Stimulated activated naive B cell treated with anti-CD40 and anti-IgM and Interleukin-4, amounts not matched to agents 10 μg/mL and 1 μg/mL and 100 μg/mL, for 72 hours (primary cell): ENCODE results near the gene PKD1L1.
A peak's percentile ranks its signal among the peaks of the same experiment; 100 is the strongest.
"Not testable (repeated sequence)": the region's sequence is repeated elsewhere in the genome, so short reads cannot be mapped to it uniquely, and the experiment has no call there.

ENCODE experiments used
- ATAC-seq, 2 donors: fragments of 150-1000 bp; cut with Tn5 transposase; replicated peaks; 2 replicates each; pipeline ENCODE4 v1.10.0; 2021; ENCODE audit warnings: moderate library complexity in 1 of 2
- DNase-seq: peaks from one replicate; pipeline ENCODE4 v3.0.0; 2021
- H3K27ac Mint-ChIP-seq: one replicate; pipeline ENCODE4 v1.8.0; 2022; ENCODE audit warnings: mild to moderate bottlenecking, mixed read lengths
- H3K27me3 Mint-ChIP-seq, 2 donors: one replicate each; pipeline ENCODE4 v1.8.0; 2022; ENCODE audit warnings: mixed read lengths in 2 of 2
- H3K36me3 Mint-ChIP-seq, 2 donors: one replicate each; pipeline ENCODE4 v1.8.0; 2022; ENCODE audit warnings: mixed read lengths in 2 of 2, mild to moderate bottlenecking in 1 of 2
- H3K4me1 Mint-ChIP-seq, 2 donors: one replicate each; pipeline ENCODE4 v1.8.0; 2022; ENCODE audit warnings: mixed read lengths in 2 of 2, mild to moderate bottlenecking in 1 of 2
- H3K4me3 Mint-ChIP-seq, 2 donors: one replicate each; pipeline ENCODE4 v1.8.0; 2022; ENCODE audit warnings: mild to moderate bottlenecking in 2 of 2, mixed read lengths in 2 of 2, moderate library complexity in 1 of 2
- H3K9me3 Mint-ChIP-seq, 2 donors: one replicate each; pipeline ENCODE4 v1.8.0; 2022; ENCODE audit warnings: mixed read lengths in 2 of 2, mild to moderate bottlenecking in 1 of 2

The PKD1L1 gene

GRCh38 chr7:47937711-47938573, 10.3 kb downstream of the PKD1L1 start:
- Mint-ChIP-seq H3K4me3 (peak overlapping the region; percentile 61 to 64), H3K27ac (peak overlapping the region; percentile 93), H3K4me1 (peaks cover 34 to 42% of the 10 kb centered on the region in 2 donors), H3K36me3 (no peaks in the 10 kb centered on the region), H3K27me3 (peaks cover 10 to 28% of the 10 kb centered on the region in 2 donors), H3K9me3 (no peaks in the 10 kb centered on the region)
- peak; percentile 73 to 75 for ATAC-seq
- DNase-seq: peak; percentile 77

- peak; percentile 90 for DNase-seq
- ATAC-seq: peak; percentile 92 to 94
Observed at GRCh38 chr7:47937065-47937687, 11.1 kb downstream of the PKD1L1 start.

GRCh38 chr7:47936323-47936722, 11.9 kb downstream of the PKD1L1 start:
- ATAC-seq (no peak), DNase-seq (no peak)
- Mint-ChIP-seq H3K4me1 (peaks cover 39 to 43% of the 10 kb centered on the region in 2 donors), H3K9me3 (no peaks in the 10 kb centered on the region), H3K27me3 (peaks cover 10 to 32% of the 10 kb centered on the region in 2 donors), H3K36me3 (no peaks in the 10 kb centered on the region), H3K27ac (no peak overlapping the region), H3K4me3 (no peak overlapping the region)

More at GRCh38 chr7:47937065-47937687, 11.1 kb downstream of the PKD1L1 start:
- Mint-ChIP-seq H3K27me3 (peaks cover 10 to 32% of the 10 kb centered on the region in 2 donors), H3K4me1 (peaks cover 34 to 42% of the 10 kb centered on the region in 2 donors), H3K9me3 (no peaks in the 10 kb centered on the region), H3K36me3 (no peaks in the 10 kb centered on the region), H3K27ac (peak overlapping the region; percentile 93), H3K4me3 (peak overlapping the region; percentile 61 to 64)

DNA sequence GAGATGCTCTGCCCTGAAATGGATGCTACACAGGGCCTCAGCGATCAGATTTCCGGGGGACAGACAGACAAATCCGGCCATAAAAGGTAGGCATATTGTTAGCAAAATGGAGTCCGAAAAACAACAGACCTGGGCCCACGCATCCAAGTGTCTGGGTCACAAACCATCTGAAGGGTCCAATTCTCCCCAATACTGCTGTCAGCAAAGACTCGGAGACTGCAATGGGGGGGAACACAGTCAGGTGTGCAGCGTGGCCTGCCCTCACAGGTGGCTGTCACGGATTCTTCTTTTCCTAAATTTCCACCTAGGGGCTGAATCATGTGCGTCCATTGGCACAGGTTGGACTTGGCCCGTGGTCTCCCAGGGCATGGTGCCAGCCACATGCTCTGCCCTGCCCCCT, 12.9 kb downstream of the PKD1L1 start:
- Mint-ChIP-seq H3K36me3 (no peaks in the 10 kb centered on the region), H3K4me1 (peaks cover 41 to 50% of the 10 kb centered on the region in 2 donors), H3K27me3 (peaks cover 14 to 34% of the 10 kb centered on the region in 2 donors), H3K9me3 (no peaks in the 10 kb centered on the region), H3K4me3 (no peak overlapping the region), H3K27ac (no peak overlapping the region)
- ATAC-seq: no peak
- no peak for DNase-seq

- Mint-ChIP-seq H3K4me1 (peaks cover 42 to 52% of the 10 kb centered on the region in 2 donors), H3K27me3 (peaks cover 14 to 29% of the 10 kb centered on the region in 2 donors), H3K27ac (no peak overlapping the region), H3K4me3 (no peak overlapping the region), H3K9me3 (no peaks in the 10 kb centered on the region), H3K36me3 (no peaks in the 10 kb centered on the region)
- ATAC-seq: no peak
- DNase-seq: no peak
Observed at GRCh38 chr7:47934831-47935230, 13.4 kb downstream of the PKD1L1 start.

DNA sequence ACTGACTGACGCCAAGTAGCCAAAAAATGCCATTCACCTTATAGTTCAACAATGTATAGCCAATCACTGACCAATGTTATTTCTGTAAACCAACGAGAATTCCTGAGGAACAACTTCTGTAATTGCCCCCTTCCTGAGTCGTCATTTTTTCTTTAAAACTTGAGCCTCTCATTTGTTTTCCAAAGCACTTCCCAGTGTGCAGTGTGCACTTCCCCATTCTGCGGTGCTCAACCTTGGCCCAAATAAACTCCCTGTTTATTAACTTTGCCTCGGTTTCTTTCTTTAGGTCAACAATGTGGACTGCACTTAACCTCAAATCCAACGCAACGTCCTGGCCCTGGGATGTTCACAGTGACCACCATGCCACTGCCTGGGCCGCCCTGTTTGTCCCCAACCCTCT, 15.1 kb downstream of the PKD1L1 start:
- H3K4me1 Mint-ChIP-seq: peaks cover 42 to 52% of the 10 kb centered on the region in 2 donors
- ATAC-seq (no peak), DNase-seq (no peak)

DNA sequence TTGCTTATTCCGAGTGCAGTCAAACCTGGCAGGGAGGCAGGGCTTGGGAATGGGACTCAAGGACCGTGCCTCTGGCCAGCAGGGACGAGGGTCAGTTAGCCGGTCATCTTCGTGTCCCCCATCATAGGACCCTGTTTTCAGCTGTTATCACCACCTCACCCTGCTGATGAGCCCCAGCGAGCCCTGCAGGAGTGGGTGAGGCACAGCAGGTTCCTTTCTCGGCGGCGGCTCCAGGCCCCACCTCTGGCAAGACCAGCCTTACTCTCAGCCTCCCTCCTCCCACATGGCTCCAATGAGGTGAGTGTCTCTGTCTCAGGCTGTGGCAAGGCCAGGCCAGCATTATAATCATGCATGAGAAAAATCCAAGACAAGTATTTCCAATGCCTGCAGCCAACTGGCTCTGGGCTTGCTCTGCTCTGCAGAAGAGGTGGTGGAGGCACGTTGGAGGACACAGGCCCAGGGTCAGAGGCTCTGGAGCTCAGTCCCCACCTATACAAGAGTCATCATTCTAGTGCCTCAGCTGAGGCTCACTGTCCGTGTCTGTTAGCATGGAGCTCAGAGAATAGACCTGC, 15.7 kb downstream of the PKD1L1 start:
- no peak for DNase-seq
- Mint-ChIP-seq H3K4me1 (peaks cover 38 to 52% of the 10 kb centered on the region in 2 donors), H3K27ac (no peak overlapping the region), H3K27me3 (peaks cover 14 to 27% of the 10 kb centered on the region in 2 donors), H3K9me3 (no peaks in the 10 kb centered on the region), H3K4me3 (no peak overlapping the region), H3K36me3 (peaks cover 0 to 4% of the 10 kb centered on the region in 2 donors)
- ATAC-seq: no peak

More for the DNA sequence above, 15.1 kb downstream of the PKD1L1 start:
- peaks cover 0 to 4% of the 10 kb centered on the region in 2 donors for H3K36me3 Mint-ChIP-seq
- H3K9me3 Mint-ChIP-seq: no peaks in the 10 kb centered on the region
- no peak overlapping the region for H3K4me3 Mint-ChIP-seq
- H3K27me3 Mint-ChIP-seq: peaks cover 14 to 27% of the 10 kb centered on the region in 2 donors
- peak overlapping the region; percentile 57 for H3K27ac Mint-ChIP-seq

GRCh38 chr7:47932016-47932415, 16.2 kb downstream of the PKD1L1 start:
- no peak for DNase-seq
- H3K36me3 Mint-ChIP-seq: peaks cover 0 to 4% of the 10 kb centered on the region in 2 donors
- no peak overlapping the region for H3K27ac Mint-ChIP-seq
- H3K4me1 Mint-ChIP-seq: peaks cover 33 to 47% of the 10 kb centered on the region in 2 donors
- peaks cover 14 to 27% of the 10 kb centered on the region in 2 donors for H3K27me3 Mint-ChIP-seq
- no peak overlapping the region for H3K4me3 Mint-ChIP-seq
- H3K9me3 Mint-ChIP-seq: no peaks in the 10 kb centered on the region
- ATAC-seq: no peak

DNA sequence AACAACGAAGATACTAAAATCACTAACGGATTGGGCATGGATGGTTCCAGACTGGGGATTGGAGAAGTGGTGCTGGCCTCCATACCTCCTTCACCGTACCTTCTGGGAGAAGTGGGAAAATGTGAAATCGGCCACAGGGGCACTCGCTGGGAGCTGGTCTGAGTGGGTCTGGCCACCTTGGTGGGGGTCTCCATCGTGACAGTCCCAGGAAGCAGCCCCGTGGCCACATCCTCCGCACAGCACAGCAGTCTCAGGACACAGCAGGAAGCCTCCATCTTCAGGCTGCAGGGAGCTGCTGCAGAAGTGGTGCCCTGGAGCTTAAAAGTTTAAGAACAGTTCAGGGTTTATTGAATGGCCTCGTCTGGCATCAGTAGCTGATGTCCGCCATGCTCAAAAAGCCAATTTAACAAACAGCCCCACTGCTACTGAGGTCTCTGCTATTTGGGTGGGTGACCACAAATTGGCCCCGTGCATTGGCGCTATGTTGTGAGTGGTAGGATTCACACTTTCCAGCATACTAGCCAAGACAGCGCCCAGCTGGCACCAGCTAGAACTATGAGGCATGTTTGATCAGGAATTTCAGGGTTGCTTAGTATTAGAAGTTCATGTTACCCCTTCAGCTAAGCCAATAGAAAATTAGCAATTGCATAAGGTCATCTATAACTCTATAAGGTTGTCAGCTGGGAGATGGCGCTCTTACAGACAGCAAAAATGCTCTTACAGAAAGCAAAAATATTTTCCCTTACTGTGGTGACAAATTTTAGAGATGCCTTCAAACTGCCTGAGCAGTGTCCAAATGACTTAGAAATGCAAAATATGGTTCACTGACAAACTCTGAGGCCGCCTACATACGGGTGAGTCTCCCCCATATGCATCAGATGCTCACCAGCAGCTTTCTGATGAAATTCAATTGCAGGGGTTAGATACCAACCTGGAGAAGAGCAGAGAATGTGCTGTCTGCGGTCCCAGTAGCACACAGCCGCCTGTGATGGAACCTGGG, 17.0 kb downstream of the PKD1L1 start:
- peaks cover 4 to 5% of the 10 kb centered on the region in 2 donors for H3K36me3 Mint-ChIP-seq
- peaks cover 2 to 4% of the 10 kb centered on the region in 2 donors for H3K9me3 Mint-ChIP-seq
- peaks cover 16 to 24% of the 10 kb centered on the region in 2 donors for H3K27me3 Mint-ChIP-seq
- no peak for DNase-seq
- H3K4me3 Mint-ChIP-seq: no peak overlapping the region
- H3K27ac Mint-ChIP-seq: no peak overlapping the region
- ATAC-seq: no peak
- peaks cover 29 to 45% of the 10 kb centered on the region in 2 donors for H3K4me1 Mint-ChIP-seq

DNA sequence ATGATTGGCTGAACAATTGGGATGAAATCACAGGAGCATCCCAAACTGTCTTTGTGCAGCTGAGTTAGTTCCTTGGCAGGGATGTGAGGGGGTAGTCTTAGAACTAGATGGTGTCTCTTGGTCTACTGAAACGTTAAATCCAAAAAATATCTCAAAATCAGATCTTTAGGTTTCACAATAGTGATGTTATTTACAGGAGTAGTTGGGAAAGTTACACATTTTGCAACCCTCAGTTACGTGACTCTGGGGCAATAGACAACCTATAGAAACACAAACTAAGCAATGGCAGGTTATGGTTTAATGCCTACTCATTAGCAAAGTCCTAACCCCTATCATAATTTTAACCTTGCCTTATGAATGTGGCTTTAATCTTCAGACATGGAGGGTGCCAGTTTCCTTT, 24.0 kb downstream of the PKD1L1 start:
- peaks cover 6 to 28% of the 10 kb centered on the region in 2 donors for H3K36me3 Mint-ChIP-seq
- H3K4me3 Mint-ChIP-seq: no peak overlapping the region
- H3K27me3 Mint-ChIP-seq: peaks cover 2 to 7% of the 10 kb centered on the region in 2 donors
- DNase-seq (no peak), ATAC-seq (no peak)
- peaks cover 11 to 14% of the 10 kb centered on the region in 2 donors for H3K9me3 Mint-ChIP-seq
- peaks cover 13 to 25% of the 10 kb centered on the region in 2 donors for H3K4me1 Mint-ChIP-seq
- no peak overlapping the region for H3K27ac Mint-ChIP-seq

- H3K36me3 Mint-ChIP-seq: peaks cover 5 to 28% of the 10 kb centered on the region in 2 donors
- H3K27me3 Mint-ChIP-seq: peaks cover 7 to 10% of the 10 kb centered on the region in 2 donors
- H3K4me1 Mint-ChIP-seq: peaks cover 5 to 21% of the 10 kb centered on the region in 2 donors
- not testable (repeated sequence) for ATAC-seq, DNase-seq, H3K27ac Mint-ChIP-seq, H3K4me3 Mint-ChIP-seq
- H3K9me3 Mint-ChIP-seq: peaks cover 11 to 14% of the 10 kb centered on the region in 2 donors
Observed at GRCh38 chr7:47923081-47923875, 25.0 kb downstream of the PKD1L1 start.

DNA sequence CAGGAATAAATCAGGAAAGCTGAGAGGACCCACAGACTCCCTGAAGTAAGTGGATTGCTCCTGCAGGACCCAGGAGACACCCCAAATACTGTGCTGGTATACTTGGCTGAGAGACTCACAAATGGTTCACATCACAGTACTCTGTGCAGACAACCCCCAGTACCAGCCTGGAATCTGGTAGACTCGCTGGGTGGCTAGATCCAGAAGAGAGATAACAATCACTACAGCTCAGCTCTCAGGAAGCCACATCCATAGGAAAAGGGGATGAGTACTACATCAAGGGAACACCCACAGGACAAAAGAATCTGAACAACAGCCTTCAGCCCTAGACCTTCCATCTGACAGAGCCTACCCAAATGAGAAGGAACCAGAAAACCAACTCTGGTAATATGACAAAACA, 31.8 kb downstream of the PKD1L1 start:
- H3K9me3 Mint-ChIP-seq, H3K4me3 Mint-ChIP-seq, H3K4me1 Mint-ChIP-seq, H3K27ac Mint-ChIP-seq, ATAC-seq, DNase-seq: not testable (repeated sequence)
- Mint-ChIP-seq H3K36me3 (peaks cover 2 to 19% of the 10 kb centered on the region in 2 donors), H3K27me3 (peaks cover 29 to 35% of the 10 kb centered on the region in 2 donors)

DNA sequence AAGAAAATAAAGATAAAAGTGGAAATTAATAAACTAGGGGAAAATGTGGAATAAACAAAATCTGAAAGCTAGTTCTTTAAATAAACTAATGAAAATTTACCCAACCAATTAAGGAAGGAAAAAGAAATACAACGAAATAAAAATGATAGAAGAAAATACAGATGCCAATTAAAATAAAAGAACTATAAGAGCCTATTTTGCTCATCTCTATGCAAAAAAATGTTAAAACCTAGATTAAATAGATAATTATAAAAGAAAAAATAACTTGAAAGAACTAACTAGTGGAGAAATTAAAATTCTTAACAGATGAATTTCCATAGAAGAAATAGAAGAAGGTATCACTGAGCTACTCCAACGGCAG, 32.7 kb downstream of the PKD1L1 start:
- H3K27ac Mint-ChIP-seq: no peak overlapping the region
- DNase-seq (no peak), ATAC-seq (no peak)
- peaks cover 0 to 6% of the 10 kb centered on the region in 2 donors for H3K4me1 Mint-ChIP-seq
- peaks cover 30 to 35% of the 10 kb centered on the region in 2 donors for H3K27me3 Mint-ChIP-seq
- H3K36me3 Mint-ChIP-seq: peaks cover 2 to 16% of the 10 kb centered on the region in 2 donors
- H3K9me3 Mint-ChIP-seq: peaks cover 3 to 4% of the 10 kb centered on the region in 2 donors
- no peak overlapping the region for H3K4me3 Mint-ChIP-seq
